Loucy (cell line): ENCODE results near the gene TAF9B.
"Not testable (repeated sequence)": the region's sequence is repeated elsewhere in the genome, so short reads cannot be mapped to it uniquely, and the experiment has no call there.

ENCODE experiments used
- H2AFZ ChIP-seq: fragments of 200-600 bp; sonication (generic); 2 replicates; pipeline ENCODE4 v1.6.0; 2016; ENCODE audit warnings: antibody characterized with exemption, mild to moderate bottlenecking, low read length, moderate library complexity
- H3F3A ChIP-seq: fragments of 200-600 bp; 2 replicates; pipeline ENCODE4 v1.6.0; 2016; ENCODE audit warnings: antibody characterized with exemption, low read depth, mild to moderate bottlenecking
- H3K27me3 ChIP-seq: fragments of 200-600 bp; sonication (generic); 2 replicates; pipeline ENCODE4 v1.6.1; 2014; ENCODE audit warnings: low read length, mild to moderate bottlenecking; ENCODE audit not compliant: insufficient read depth, poor library complexity, severe bottlenecking
- H3K36me3 ChIP-seq: fragments of 200-600 bp; sonication (generic); 2 replicates; pipeline ENCODE4 v1.6.1; 2016; ENCODE audit warnings: low read length; ENCODE audit not compliant: insufficient read depth
- H3K4me1 ChIP-seq: fragments of 200-600 bp; sonication (generic); 2 replicates; pipeline ENCODE4 v1.5.1; 2014; ENCODE audit warnings: low read length, mild to moderate bottlenecking; ENCODE audit not compliant: insufficient read depth, poor library complexity, severe bottlenecking
- H3K4me2 ChIP-seq: fragments of 200-600 bp; sonication (generic); 2 replicates; pipeline ENCODE4 v1.6.0; 2014; ENCODE audit warnings: antibody characterized with exemption, low read length, low read depth, mild to moderate bottlenecking; ENCODE audit not compliant: poor library complexity, severe bottlenecking
- H3K4me3 ChIP-seq: fragments of 200-600 bp; sonication (generic); 2 replicates; pipeline ENCODE4 v1.5.1; 2014; ENCODE audit warnings: low read length, mild to moderate bottlenecking, mixed read lengths; ENCODE audit not compliant: poor library complexity, severe bottlenecking
- H3K79me2 ChIP-seq: fragments of 200-600 bp; sonication (generic); 2 replicates; pipeline ENCODE4 v1.6.1; 2014; ENCODE audit warnings: low read length; ENCODE audit not compliant: insufficient read depth
- H3K9ac ChIP-seq: fragments of 200-600 bp; sonication (generic); 2 replicates; pipeline ENCODE4 v1.6.0; 2014; ENCODE audit warnings: mild to moderate bottlenecking, low read depth, low read length, moderate library complexity; ENCODE audit not compliant: poor library complexity, severe bottlenecking
- H3K9me2 ChIP-seq: fragments of 200-600 bp; sonication (generic); replicated peaks from 2 replicates; pipeline ENCODE4 v1.6.1; 2016; ENCODE audit warnings: low read depth, low read length, mixed read lengths
- H3K9me3 ChIP-seq: fragments of 200-600 bp; sonication (generic); 2 replicates; pipeline ENCODE4 v1.6.1; 2014; ENCODE audit warnings: mild to moderate bottlenecking, antibody characterized with exemption, low read length, low read depth; ENCODE audit not compliant: insufficient read depth
- H4K20me1 ChIP-seq: fragments of 200-600 bp; sonication (generic); 2 replicates; pipeline ENCODE4 v1.6.0; 2014; ENCODE audit warnings: antibody characterized with exemption, low read length, mild to moderate bottlenecking; ENCODE audit not compliant: insufficient read depth, poor library complexity, severe bottlenecking
- CTCF ChIP-seq: fragments of 200-600 bp; sonication (generic); conservative IDR thresholded peaks from 2 replicates; pipeline ENCODE4 v1.5.1; 2014; ENCODE audit warnings: mild to moderate bottlenecking, antibody characterized with exemption, low read length
- EZH2phosphoT487 ChIP-seq: fragments of 200-600 bp; IDR thresholded peaks from 2 replicates; pipeline ENCODE4 v1.6.1; 2018; ENCODE audit warnings: antibody characterized with exemption, mild to moderate bottlenecking, moderate library complexity, borderline replicate concordance

Gene TAF9B

GRCh38 chrX:78147002-78147540 is 7.6 kb upstream of the TAF9B start:
- not testable (repeated sequence) for H3K9me2 ChIP-seq, H3K4me1 ChIP-seq, H3K79me2 ChIP-seq, H3K27me3 ChIP-seq, H3K4me2 ChIP-seq, H2AFZ ChIP-seq, H3F3A ChIP-seq, H3K36me3 ChIP-seq, H3K4me3 ChIP-seq, H4K20me1 ChIP-seq, H3K9ac ChIP-seq, H3K9me3 ChIP-seq

GRCh38 chrX:78140206-78140605 is 756 bp upstream of the TAF9B start:
- Histone ChIP-seq H3K9ac (peak overlapping the region; percentile 78), H3K4me3 (peak overlapping the region; percentile 88), H3K9me3 (no peaks in the 10 kb centered on the region), H3K4me2 (peak overlapping the region; percentile 85), H2AFZ (no peak overlapping the region), H3K36me3 (no peaks in the 10 kb centered on the region), H3K79me2 (0 out of 2 replicates have a peak, but pooled peaks cover 5% of the 10 kb centered on the region), H3F3A (no peaks in the 10 kb centered on the region), H3K9me2 (no peaks in the 10 kb centered on the region), H4K20me1 (no peaks in the 10 kb centered on the region), H3K4me1 (no peaks in the 10 kb centered on the region), H3K27me3 (no peaks in the 10 kb centered on the region)
- TF ChIP-seq EZH2phosphoT487: no peak

- Histone ChIP-seq H3K27me3 (no peaks in the 10 kb centered on the region), H3K9ac (no peak overlapping the region), H4K20me1 (no peaks in the 10 kb centered on the region), H3K4me2 (no peak overlapping the region), H3K9me2 (no peaks in the 10 kb centered on the region), H2AFZ (no peak overlapping the region), H3K36me3 (peaks cover 18% of the 10 kb centered on the region; the same call in 1 of the 2 replicates), H3F3A (no peaks in the 10 kb centered on the region), H3K9me3 (no peaks in the 10 kb centered on the region), H3K4me3 (no peak overlapping the region), H3K79me2 (no peaks in the 10 kb centered on the region), H3K4me1 (no peaks in the 10 kb centered on the region)
- no peak for TF ChIP-seq CTCF
- TF ChIP-seq EZH2phosphoT487: no peak
Measured at GRCh38 chrX:78133238-78133960, 6.1 kb downstream of the TAF9B start.

- H3K27me3 ChIP-seq: no peaks in the 10 kb centered on the region
- H3K4me2 ChIP-seq: no peak overlapping the region
- no peak overlapping the region for H3K4me3 ChIP-seq
- peaks cover 41% of the 10 kb centered on the region; the same call in 1 of the 2 replicates for H3K36me3 ChIP-seq
- no peaks in the 10 kb centered on the region for H4K20me1 ChIP-seq
- no peaks in the 10 kb centered on the region for H3K4me1 ChIP-seq
- TF ChIP-seq CTCF (no peak), EZH2phosphoT487 (no peak)
- no peaks in the 10 kb centered on the region for H3K9me2 ChIP-seq
- no peak overlapping the region for H2AFZ ChIP-seq
- no peak overlapping the region for H3K9ac ChIP-seq
- H3K9me3 ChIP-seq: no peaks in the 10 kb centered on the region
- no peaks in the 10 kb centered on the region; the same call in 1 of the 2 replicates for H3K79me2 ChIP-seq
- no peaks in the 10 kb centered on the region for H3F3A ChIP-seq
Measured at GRCh38 chrX:78131117-78131516, 8.3 kb downstream of the TAF9B start.
